DND-41 (cell line): ENCODE results near the gene GRIN1.

ENCODE experiments used
- EZH2 ChIP-seq: IDR thresholded peaks from 3 replicates; pipeline ENCODE4 v1.6.1; 2012; ENCODE audit warnings: borderline replicate concordance, low read depth, mild to moderate bottlenecking, moderate library complexity, low read length, inconsistent platforms; ENCODE audit not compliant: severe bottlenecking
- TF ChIP-seq, protein P1 (sequence below): IDR thresholded peaks from 2 replicates; pipeline ENCODE4 v1.5.1; 2012; ENCODE audit warnings: borderline replicate concordance, low read length, moderate library complexity, mild to moderate bottlenecking; ENCODE audit not compliant: poor library complexity, severe bottlenecking; ENCODE audit errors: extremely low read depth

DNA sequence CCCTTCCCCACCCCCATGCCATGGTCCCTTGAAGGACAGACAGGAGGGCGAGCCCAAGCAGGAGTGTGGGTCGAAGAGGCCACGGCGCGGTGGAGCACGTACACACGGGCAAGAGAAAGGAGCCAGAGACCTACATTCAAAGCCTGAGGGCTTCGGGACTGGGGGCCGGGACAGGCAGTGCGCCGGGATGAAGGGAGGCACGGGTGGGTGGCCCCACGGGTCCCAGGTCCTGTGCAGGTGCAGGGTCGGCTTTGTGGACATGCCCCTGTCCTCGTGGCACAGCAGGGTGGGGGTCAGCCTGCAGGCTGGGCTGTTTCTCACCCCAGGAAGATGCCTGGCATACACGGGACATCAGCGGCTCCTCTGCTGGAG lies 21.1 kb downstream of the GRIN1 start:
- TF ChIP-seq, protein P1, sequence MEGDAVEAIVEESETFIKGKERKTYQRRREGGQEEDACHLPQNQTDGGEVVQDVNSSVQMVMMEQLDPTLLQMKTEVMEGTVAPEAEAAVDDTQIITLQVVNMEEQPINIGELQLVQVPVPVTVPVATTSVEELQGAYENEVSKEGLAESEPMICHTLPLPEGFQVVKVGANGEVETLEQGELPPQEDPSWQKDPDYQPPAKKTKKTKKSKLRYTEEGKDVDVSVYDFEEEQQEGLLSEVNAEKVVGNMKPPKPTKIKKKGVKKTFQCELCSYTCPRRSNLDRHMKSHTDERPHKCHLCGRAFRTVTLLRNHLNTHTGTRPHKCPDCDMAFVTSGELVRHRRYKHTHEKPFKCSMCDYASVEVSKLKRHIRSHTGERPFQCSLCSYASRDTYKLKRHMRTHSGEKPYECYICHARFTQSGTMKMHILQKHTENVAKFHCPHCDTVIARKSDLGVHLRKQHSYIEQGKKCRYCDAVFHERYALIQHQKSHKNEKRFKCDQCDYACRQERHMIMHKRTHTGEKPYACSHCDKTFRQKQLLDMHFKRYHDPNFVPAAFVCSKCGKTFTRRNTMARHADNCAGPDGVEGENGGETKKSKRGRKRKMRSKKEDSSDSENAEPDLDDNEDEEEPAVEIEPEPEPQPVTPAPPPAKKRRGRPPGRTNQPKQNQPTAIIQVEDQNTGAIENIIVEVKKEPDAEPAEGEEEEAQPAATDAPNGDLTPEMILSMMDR = no peak
- TF ChIP-seq EZH2 = no peak
